ENCODE results near the gene VGLL4.

VGLL4 gene

DNA sequence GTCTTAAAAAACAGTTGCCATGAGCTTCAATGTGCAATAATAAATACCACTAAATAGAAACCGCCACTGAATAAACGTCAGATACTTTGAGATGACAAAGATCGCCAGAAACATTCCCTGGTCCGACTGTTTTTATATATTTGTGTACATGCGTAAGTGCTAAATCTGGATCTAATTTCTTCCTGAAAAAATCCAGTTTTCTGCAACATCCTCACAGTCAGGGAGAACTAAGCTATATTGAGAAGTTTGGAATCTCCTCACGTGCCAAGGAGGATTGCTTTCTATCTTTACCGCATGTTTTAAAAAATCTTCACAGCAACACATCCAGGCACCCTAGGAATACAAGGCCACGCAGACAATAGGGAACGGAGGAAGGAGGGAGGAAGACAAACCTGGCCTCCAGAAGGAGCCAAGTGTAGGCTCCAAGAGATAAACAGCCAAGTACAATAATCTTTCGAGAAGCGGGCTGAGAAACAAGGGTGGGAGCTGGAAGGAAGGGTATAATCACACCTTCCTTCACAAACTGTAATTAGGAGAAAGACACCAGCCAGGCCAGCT, 5.7 kb downstream of the VGLL4 start:
- H3K36me3 ChIP-seq (ENCODE audit: insufficient read depth, low read length), result no peaks in the 10 kb centered on the region
- no peaks in the 10 kb centered on the region for H3K9me3 ChIP-seq (ENCODE audit: insufficient read depth, low read depth, low read length)
- H3K4me3 ChIP-seq (ENCODE audit: low read length), result 0 out of 2 replicates have a peak overlapping the region, but pooled peaks have one; percentile 6
- 72% methylated on average over 10 of the region's 11 CpGs for WGBS
- peak overlapping the region; percentile 34; the same call in 1 of the 2 replicates for H3K27ac ChIP-seq (ENCODE audit: low read depth, low read length)
- H3K9ac ChIP-seq (ENCODE audit: low read depth, low read length), result no peak overlapping the region
- peaks cover 70% of the 10 kb centered on the region for H3K4me1 ChIP-seq (ENCODE audit: insufficient read depth, low read length)
- H3K27me3 ChIP-seq (ENCODE audit: insufficient read depth, low read length), result no peaks in the 10 kb centered on the region

DNA sequence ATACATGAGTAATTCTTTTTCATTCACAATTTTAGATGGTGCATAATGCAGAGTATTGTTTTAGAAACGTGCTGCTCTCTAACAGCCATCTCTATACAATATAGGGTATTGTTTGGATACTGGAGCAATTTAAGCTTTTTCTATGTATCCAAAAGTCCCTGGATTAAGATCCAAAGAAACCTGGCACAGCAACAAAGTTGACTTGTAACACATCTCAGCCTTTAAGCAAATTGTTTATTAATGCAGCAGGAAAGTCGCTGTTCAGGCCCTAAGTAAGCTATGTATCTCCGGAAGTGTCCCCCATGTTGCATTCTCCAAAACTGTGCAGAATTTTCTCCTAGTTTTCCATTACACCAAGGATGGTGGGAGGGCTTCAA, 7.3 kb downstream of the VGLL4 start:
- Histone ChIP-seq H3K36me3 (ENCODE audit: insufficient read depth, low read length) (no peaks in the 10 kb centered on the region), H3K27me3 (ENCODE audit: insufficient read depth, low read length) (no peaks in the 10 kb centered on the region), H3K4me1 (ENCODE audit: insufficient read depth, low read length) (peaks cover 70% of the 10 kb centered on the region), H3K27ac (ENCODE audit: low read depth, low read length) (no peak overlapping the region), H3K9me3 (ENCODE audit: insufficient read depth, low read depth, low read length) (no peaks in the 10 kb centered on the region), H3K4me3 (ENCODE audit: low read length) (no peak overlapping the region), H3K9ac (ENCODE audit: low read depth, low read length) (no peak overlapping the region)
- 92% methylated on average over 2 of the region's 3 CpGs for WGBS

DNA sequence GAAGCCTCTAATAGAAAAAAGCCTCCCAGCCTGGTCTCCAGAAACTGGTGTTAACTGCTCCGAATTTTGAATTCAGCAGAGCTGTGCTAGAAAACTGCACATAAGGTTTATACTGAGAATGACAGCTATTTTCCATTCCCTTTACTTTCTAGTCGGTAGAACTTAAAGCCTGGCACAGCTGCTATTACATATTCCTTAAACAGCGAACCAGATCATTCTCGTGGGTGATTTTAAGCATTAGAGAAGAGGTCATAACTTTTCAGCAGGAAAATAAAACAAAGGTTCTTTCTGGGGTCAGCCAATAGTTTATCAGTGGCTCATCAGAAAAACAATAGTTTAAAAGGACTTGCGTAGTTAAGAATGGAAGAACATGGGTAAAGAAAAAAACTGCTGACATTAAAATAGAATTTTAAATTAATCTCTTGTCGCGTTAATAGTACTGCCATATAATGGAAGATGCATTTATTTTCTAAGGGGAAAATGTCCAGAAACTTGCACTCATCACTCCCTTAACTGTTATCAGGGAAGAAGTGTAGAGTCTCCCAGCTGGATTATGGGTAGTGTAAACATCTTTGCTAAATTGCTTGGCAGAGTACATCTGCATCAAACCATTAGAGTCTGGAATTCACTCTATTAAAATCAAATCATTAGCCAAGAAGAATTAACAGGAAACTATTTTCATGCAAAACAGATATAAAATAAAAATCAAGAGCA, 7.9 kb downstream of the VGLL4 start:
- H3K9me3 ChIP-seq (ENCODE audit: insufficient read depth, low read depth, low read length), result no peaks in the 10 kb centered on the region
- 82% methylated on average over 5 of the region's 7 CpGs for WGBS
- no peaks in the 10 kb centered on the region for H3K27me3 ChIP-seq (ENCODE audit: insufficient read depth, low read length)
- no peaks in the 10 kb centered on the region for H3K36me3 ChIP-seq (ENCODE audit: insufficient read depth, low read length)
- H3K27ac ChIP-seq (ENCODE audit: low read depth, low read length), result no peak overlapping the region
- no peak overlapping the region for H3K4me3 ChIP-seq (ENCODE audit: low read length)
- no peak overlapping the region for H3K9ac ChIP-seq (ENCODE audit: low read depth, low read length)
- peaks cover 66% of the 10 kb centered on the region for H3K4me1 ChIP-seq (ENCODE audit: insufficient read depth, low read length)

DNA sequence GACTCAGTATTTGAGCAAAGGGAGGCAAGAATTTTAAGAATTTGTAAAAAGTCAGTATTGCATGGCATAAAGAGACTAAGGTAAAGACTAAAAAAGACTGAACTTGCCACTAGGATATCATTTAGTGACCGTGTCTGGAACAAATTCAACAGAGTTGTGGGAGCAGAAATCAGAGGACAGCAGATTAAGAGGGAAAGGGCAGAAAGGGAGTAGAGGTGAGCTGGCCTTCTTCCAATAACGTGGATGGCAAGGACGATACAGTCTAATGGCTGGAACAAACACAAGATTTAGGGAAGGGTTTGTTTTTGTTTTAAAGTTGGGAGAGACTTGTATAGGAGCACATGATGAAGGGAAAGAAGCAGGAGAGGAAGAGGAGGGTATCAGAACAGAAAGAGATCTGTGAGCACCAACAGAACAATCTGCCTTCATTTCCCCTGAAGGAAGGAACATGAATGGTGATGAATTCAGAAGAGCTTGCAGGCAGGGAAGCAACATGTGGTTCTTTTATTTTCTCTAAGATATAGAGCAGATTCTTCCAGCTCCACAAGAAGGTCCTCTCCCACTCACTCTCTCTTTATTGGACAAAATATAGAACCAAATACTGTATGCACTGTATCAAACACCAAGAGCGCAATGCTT, 8.6 kb downstream of the VGLL4 start:
- 91% methylated on average over 4 of the region's 4 CpGs for WGBS
- Histone ChIP-seq H3K27me3 (ENCODE audit: insufficient read depth, low read length) (no peaks in the 10 kb centered on the region), H3K4me1 (ENCODE audit: insufficient read depth, low read length) (peaks cover 60% of the 10 kb centered on the region), H3K27ac (ENCODE audit: low read depth, low read length) (no peak overlapping the region), H3K36me3 (ENCODE audit: insufficient read depth, low read length) (no peaks in the 10 kb centered on the region), H3K4me3 (ENCODE audit: low read length) (no peak overlapping the region), H3K9ac (ENCODE audit: low read depth, low read length) (no peak overlapping the region), H3K9me3 (ENCODE audit: insufficient read depth, low read depth, low read length) (no peaks in the 10 kb centered on the region)

DNA sequence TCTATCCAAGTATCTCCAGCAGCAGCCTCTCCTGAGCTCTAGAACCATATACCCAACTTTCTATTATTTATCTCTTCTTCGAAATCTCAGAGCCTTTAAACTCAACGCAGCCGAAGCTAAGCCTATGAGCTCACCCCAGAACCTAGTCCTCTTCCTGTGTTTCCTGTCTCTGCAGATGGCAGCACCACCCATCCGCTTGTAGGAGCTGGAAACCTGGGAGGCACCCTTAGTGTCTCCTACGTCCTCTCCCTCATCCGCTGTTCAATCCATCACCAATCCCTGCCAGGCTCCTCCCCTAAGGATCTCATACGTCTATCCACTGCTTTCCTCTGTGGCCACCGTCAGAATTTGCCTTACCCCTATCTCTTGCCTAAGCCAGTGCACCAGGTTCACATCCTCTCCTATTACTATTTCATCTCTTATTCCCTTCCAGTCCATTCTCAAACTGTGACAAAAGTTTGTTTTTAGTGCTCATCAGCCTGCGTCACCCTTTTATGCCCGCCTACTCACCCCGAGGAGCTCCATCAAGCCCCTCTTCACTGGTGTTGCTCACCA, 9.6 kb downstream of the VGLL4 start:
- H3K4me1 ChIP-seq (ENCODE audit: insufficient read depth, low read length), result peaks cover 56% of the 10 kb centered on the region
- H3K4me3 ChIP-seq (ENCODE audit: low read length), result no peak overlapping the region
- no peaks in the 10 kb centered on the region for H3K27me3 ChIP-seq (ENCODE audit: insufficient read depth, low read length)
- H3K9me3 ChIP-seq (ENCODE audit: insufficient read depth, low read depth, low read length), result no peaks in the 10 kb centered on the region
- H3K27ac ChIP-seq (ENCODE audit: low read depth, low read length), result no peak overlapping the region
- no peaks in the 10 kb centered on the region for H3K36me3 ChIP-seq (ENCODE audit: insufficient read depth, low read length)
- H3K9ac ChIP-seq (ENCODE audit: low read depth, low read length), result no peak overlapping the region
- 84% methylated on average over 11 of the region's 11 CpGs for WGBS

DNA sequence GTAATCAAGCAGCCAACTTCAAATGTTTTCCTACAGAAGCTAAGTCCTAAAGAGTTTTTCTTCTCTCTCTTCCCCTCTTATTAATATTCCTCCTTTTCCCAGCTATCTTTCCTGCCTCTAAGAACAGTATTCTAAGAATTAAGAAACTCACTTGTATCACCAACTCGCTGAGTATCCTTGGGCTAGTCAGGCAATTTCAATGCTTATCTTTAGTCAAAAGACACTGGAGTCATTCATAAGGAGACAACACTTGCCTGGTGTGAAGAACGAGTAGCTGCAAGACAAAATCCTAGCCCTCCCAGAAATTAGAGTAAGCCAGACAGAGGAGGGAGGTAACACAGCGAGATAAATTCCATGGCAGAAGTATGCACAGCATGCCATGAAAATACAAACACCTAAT, 10.7 kb downstream of the VGLL4 start:
- H3K27ac ChIP-seq (ENCODE audit: low read depth, low read length), result no peak overlapping the region
- H3K36me3 ChIP-seq (ENCODE audit: insufficient read depth, low read length), result no peaks in the 10 kb centered on the region
- H3K27me3 ChIP-seq (ENCODE audit: insufficient read depth, low read length), result no peaks in the 10 kb centered on the region
- peaks cover 44% of the 10 kb centered on the region for H3K4me1 ChIP-seq (ENCODE audit: insufficient read depth, low read length)
- H3K9ac ChIP-seq (ENCODE audit: low read depth, low read length), result no peak overlapping the region
- H3K9me3 ChIP-seq (ENCODE audit: insufficient read depth, low read depth, low read length), result no peaks in the 10 kb centered on the region
- 86% methylated on average over 3 of the region's 3 CpGs for WGBS
- no peak overlapping the region for H3K4me3 ChIP-seq (ENCODE audit: low read length)

DNA sequence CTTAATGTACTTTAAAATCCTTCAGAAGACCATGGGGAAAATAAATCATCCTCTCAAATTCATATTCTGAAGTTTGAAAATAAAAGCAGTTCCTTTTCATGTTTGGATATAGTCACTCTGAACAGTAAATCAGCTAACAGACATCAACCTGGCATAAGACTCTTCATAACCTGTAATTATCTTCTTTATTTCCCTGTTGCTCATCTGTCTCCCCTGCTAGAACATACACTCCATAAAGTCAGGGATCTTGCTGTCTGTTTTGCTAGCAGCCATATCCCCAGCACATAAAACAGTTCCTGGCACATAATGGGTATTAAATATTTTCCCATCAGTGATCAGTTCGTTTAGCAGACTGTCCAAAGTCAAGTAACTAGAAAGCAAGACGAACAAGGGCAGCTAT, 11.2 kb downstream of the VGLL4 start:
- H3K4me1 ChIP-seq (ENCODE audit: insufficient read depth, low read length), result peaks cover 40% of the 10 kb centered on the region
- H3K9ac ChIP-seq (ENCODE audit: low read depth, low read length), result no peak overlapping the region
- WGBS, result 92% methylated on average over 2 of the region's 2 CpGs
- H3K36me3 ChIP-seq (ENCODE audit: insufficient read depth, low read length), result no peaks in the 10 kb centered on the region
- H3K27me3 ChIP-seq (ENCODE audit: insufficient read depth, low read length), result no peaks in the 10 kb centered on the region
- no peak overlapping the region for H3K4me3 ChIP-seq (ENCODE audit: low read length)
- no peak overlapping the region for H3K27ac ChIP-seq (ENCODE audit: low read depth, low read length)
- H3K9me3 ChIP-seq (ENCODE audit: insufficient read depth, low read depth, low read length), result no peaks in the 10 kb centered on the region

DNA sequence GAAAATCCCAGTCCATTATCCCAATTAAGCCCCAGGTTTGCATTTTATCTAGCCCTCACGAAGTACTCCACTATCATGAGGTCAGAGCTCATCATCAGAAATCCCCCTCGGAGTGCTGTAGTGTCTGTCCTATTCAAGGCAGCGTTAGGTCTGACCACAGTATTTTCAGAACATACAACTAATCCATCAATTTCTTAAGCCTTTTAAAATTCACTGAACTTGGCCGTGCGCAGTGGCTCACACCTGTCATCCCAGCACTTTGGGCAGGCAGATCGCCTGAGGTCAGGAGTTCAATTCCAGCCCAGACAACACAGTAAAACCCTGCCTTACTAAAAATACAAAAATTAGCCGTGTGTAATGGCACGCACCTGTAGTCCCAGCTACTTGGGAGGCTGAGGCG, 11.9 kb downstream of the VGLL4 start:
- Histone ChIP-seq H3K27me3 (ENCODE audit: insufficient read depth, low read length) (no peaks in the 10 kb centered on the region), H3K36me3 (ENCODE audit: insufficient read depth, low read length) (no peaks in the 10 kb centered on the region), H3K9me3 (ENCODE audit: insufficient read depth, low read depth, low read length) (no peaks in the 10 kb centered on the region), H3K4me3 (ENCODE audit: low read length) (no peak overlapping the region), H3K9ac (ENCODE audit: low read depth, low read length) (no peak overlapping the region), H3K4me1 (ENCODE audit: insufficient read depth, low read length) (peaks cover 33% of the 10 kb centered on the region), H3K27ac (ENCODE audit: low read depth, low read length) (no peak overlapping the region)
- WGBS, result 81% methylated on average over 9 of the region's 9 CpGs

DNA sequence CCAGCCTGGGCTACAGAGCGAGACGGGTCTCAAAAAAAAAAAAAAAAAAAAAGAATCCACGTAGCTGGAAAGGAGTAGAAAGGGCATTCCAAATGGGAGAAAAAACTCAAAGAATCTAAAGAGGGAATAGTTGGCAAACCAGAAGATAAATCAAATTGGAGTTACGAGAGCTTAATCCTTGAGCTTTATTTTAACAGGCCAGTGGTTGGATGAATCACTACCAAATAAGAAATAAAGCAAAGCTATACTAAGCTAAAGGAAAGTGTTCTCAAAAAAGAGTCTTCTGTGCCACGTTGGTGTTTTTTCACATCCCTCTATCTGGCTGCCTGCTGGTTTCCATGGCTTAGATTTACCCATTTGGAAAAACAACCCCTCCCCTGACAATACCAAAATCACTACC, 14.0 kb downstream of the VGLL4 start:
- H3K27ac ChIP-seq (ENCODE audit: low read depth, low read length), result no peak overlapping the region
- no peaks in the 10 kb centered on the region for H3K27me3 ChIP-seq (ENCODE audit: insufficient read depth, low read length)
- WGBS, result 71% methylated on average over 5 of the region's 5 CpGs
- H3K36me3 ChIP-seq (ENCODE audit: insufficient read depth, low read length), result no peaks in the 10 kb centered on the region
- H3K9me3 ChIP-seq (ENCODE audit: insufficient read depth, low read depth, low read length), result no peaks in the 10 kb centered on the region
- peaks cover 26% of the 10 kb centered on the region for H3K4me1 ChIP-seq (ENCODE audit: insufficient read depth, low read length)
- no peak overlapping the region for H3K9ac ChIP-seq (ENCODE audit: low read depth, low read length)
- H3K4me3 ChIP-seq (ENCODE audit: low read length), result no peak overlapping the region

DNA sequence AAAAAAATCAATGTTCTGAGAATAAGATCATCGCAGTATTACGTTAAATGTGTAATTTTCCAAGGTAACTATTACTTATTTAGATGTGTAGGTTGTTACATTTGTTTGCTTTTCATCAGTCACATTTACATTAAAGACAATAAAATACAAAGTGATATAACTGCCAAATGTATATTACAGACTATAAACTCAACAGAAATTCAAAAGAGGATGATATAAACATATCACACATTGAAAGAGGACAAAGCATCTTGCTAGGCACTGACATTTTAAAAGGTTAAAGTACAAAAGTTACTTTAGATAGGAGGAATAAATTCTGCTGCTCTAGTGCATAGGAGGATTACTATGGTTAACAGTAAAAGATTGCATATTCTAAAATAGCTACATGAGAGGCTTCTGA, 16.1 kb downstream of the VGLL4 start:
- Histone ChIP-seq H3K9me3 (ENCODE audit: insufficient read depth, low read depth, low read length) (no peaks in the 10 kb centered on the region), H3K27me3 (ENCODE audit: insufficient read depth, low read length) (no peaks in the 10 kb centered on the region), H3K27ac (ENCODE audit: low read depth, low read length) (no peak overlapping the region), H3K36me3 (ENCODE audit: insufficient read depth, low read length) (no peaks in the 10 kb centered on the region), H3K4me3 (ENCODE audit: low read length) (no peak overlapping the region), H3K4me1 (ENCODE audit: insufficient read depth, low read length) (peaks cover 22% of the 10 kb centered on the region), H3K9ac (ENCODE audit: low read depth, low read length) (no peak overlapping the region)
- WGBS, result no CpG with 5 or more reads among the region's 2 CpGs

DNA sequence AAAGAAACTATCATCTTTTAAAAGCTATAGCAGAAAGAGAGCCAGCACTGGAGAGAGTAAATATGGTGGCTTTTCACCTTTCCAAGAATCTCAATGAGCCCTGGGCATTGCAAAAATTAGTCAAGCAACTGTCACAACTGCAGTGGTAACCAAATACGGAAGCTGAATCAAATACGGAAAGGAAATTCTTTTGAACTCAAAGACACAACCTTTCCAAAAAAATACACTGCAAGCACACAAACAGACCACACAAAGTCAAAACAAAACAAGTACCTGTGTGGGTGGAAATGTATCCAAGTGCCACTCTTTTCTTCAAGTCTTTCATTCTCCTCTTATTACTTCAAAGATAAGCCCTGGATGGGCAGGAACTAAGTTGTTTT, 17.6 kb downstream of the VGLL4 start:
- Histone ChIP-seq H3K36me3 (ENCODE audit: insufficient read depth, low read length) (no peaks in the 10 kb centered on the region), H3K27ac (ENCODE audit: low read depth, low read length) (no peak overlapping the region)
- WGBS, result 46% methylated on average over 2 of the region's 2 CpGs

More for the DNA sequence above, 17.6 kb downstream of the VGLL4 start:
- Histone ChIP-seq H3K4me1 (ENCODE audit: insufficient read depth, low read length) (peaks cover 22% of the 10 kb centered on the region), H3K4me3 (ENCODE audit: low read length) (no peak overlapping the region), H3K9ac (ENCODE audit: low read depth, low read length) (no peak overlapping the region), H3K27me3 (ENCODE audit: insufficient read depth, low read length) (no peaks in the 10 kb centered on the region), H3K9me3 (ENCODE audit: insufficient read depth, low read depth, low read length) (no peaks in the 10 kb centered on the region)

All from HUES64 (cell line).